SK-N-SH treated with all-trans-retinoic acid at 6 μM for 48 hours (cell line): ENCODE results near the gene SLC8A2.

ENCODE experiments used
- ATAC-seq: fragments of 200-7000 bp; cut with Tn5 transposase; 3 replicates; pipeline ENCODE4 v1.9.1; 2020; ENCODE audit warnings: mild to moderate bottlenecking, moderate library complexity
- ARNTL ChIP-seq: fragments of 450-650 bp; formaldehyde crosslinking; IDR thresholded peaks from 2 replicates; pipeline ENCODE4 v1.5.0; 2020; ENCODE audit warnings: low read depth, mild to moderate bottlenecking, moderate library complexity, borderline replicate concordance
- BACH2 ChIP-seq: fragments of 250-450 bp; sonication (Bioruptor Pico); IDR thresholded peaks from 2 replicates; pipeline ENCODE4 v1.9.0; 2021; ENCODE audit warnings: mild to moderate bottlenecking, borderline replicate concordance
- CREB5 ChIP-seq: fragments of 250-450 bp; sonication (Bioruptor Pico); IDR thresholded peaks from 2 replicates; pipeline ENCODE4 v1.5.1; 2020; ENCODE audit warnings: low read depth, mild to moderate bottlenecking, moderate library complexity
- CSDC2 ChIP-seq: fragments of 250-450 bp; sonication (Bioruptor Pico); IDR thresholded peaks from 2 replicates; pipeline ENCODE4 v1.5.0; 2020; ENCODE audit warnings: mild to moderate bottlenecking, moderate library complexity
- CSRNP3 ChIP-seq: fragments of 250-450 bp; sonication (Bioruptor Pico); IDR thresholded peaks from 2 replicates; pipeline ENCODE4 v1.5.1; 2021; ENCODE audit warnings: mild to moderate bottlenecking, moderate library complexity
- ESRRG ChIP-seq: fragments of 250-450 bp; sonication (Bioruptor Pico); IDR thresholded peaks from 2 replicates; pipeline ENCODE4 v1.6.1; 2021; ENCODE audit warnings: mild to moderate bottlenecking
- GLIS3 ChIP-seq: fragments of 250-450 bp; sonication (Bioruptor Pico); IDR thresholded peaks from 2 replicates; pipeline ENCODE4 v1.5.0; 2020; ENCODE audit warnings: mild to moderate bottlenecking, moderate library complexity
- ISL1 ChIP-seq: fragments of 250-450 bp; sonication (Bioruptor Pico); IDR thresholded peaks from 2 replicates; pipeline ENCODE4 v2.1.2; 2022; ENCODE audit warnings: mild to moderate bottlenecking, moderate library complexity
- POU6F1 ChIP-seq: fragments of 250-450 bp; sonication (Bioruptor Pico); IDR thresholded peaks from 2 replicates; pipeline ENCODE4 v1.8.0; 2021; ENCODE audit warnings: low read depth, mild to moderate bottlenecking, moderate library complexity, borderline replicate concordance
- PPARA ChIP-seq: fragments of 250-450 bp; sonication (Bioruptor Pico); IDR thresholded peaks from 2 replicates; pipeline ENCODE4 v1.5.0; 2020; ENCODE audit warnings: mild to moderate bottlenecking, borderline replicate concordance
- RARB ChIP-seq: fragments of 250-450 bp; sonication (Bioruptor Pico); IDR thresholded peaks from 2 replicates; pipeline ENCODE4 v1.8.0; 2021; ENCODE audit warnings: mild to moderate bottlenecking, moderate library complexity
- SNAI2 ChIP-seq: fragments of 250-450 bp; sonication (Bioruptor Pico); IDR thresholded peaks from 2 replicates; pipeline ENCODE4 v1.5.0; 2020; ENCODE audit warnings: mild to moderate bottlenecking, moderate library complexity
- TOX ChIP-seq: fragments of 250-450 bp; sonication (Bioruptor Pico); IDR thresholded peaks from 2 replicates; pipeline ENCODE4 v1.8.0; 2021; ENCODE audit warnings: mild to moderate bottlenecking, moderate library complexity, borderline replicate concordance
- TSHZ2 ChIP-seq: fragments of 250-450 bp; sonication (Bioruptor Pico); IDR thresholded peaks from 2 replicates; pipeline ENCODE4 v1.5.0; 2020; ENCODE audit warnings: mild to moderate bottlenecking, moderate library complexity
- ZC3H10 ChIP-seq: fragments of 250-450 bp; sonication (Bioruptor Pico); IDR thresholded peaks from 2 replicates; pipeline ENCODE4 v1.5.1; 2021; ENCODE audit warnings: mild to moderate bottlenecking, moderate library complexity
- ZFP3 ChIP-seq: fragments of 250-450 bp; sonication (Bioruptor Pico); IDR thresholded peaks from 2 replicates; pipeline ENCODE4 v1.5.0; 2020; ENCODE audit warnings: mild to moderate bottlenecking, moderate library complexity
- ZFP30 ChIP-seq: fragments of 450-650 bp; formaldehyde crosslinking; IDR thresholded peaks from 2 replicates; pipeline ENCODE4 v1.5.0; 2022; ENCODE audit warnings: mild to moderate bottlenecking, moderate library complexity
- ZNF565 ChIP-seq: fragments of 450-650 bp; formaldehyde crosslinking; conservative IDR thresholded peaks from 2 replicates; pipeline ENCODE4 v1.5.0; 2020; ENCODE audit warnings: low read depth, mild to moderate bottlenecking, moderate library complexity
- ZNF70 ChIP-seq: fragments of 450-650 bp; formaldehyde crosslinking; IDR thresholded peaks from 2 replicates; pipeline ENCODE4 v1.5.0; 2020; ENCODE audit warnings: mild to moderate bottlenecking, moderate library complexity
- ZNF8 ChIP-seq: fragments of 450-650 bp; formaldehyde crosslinking; IDR thresholded peaks from 2 replicates; pipeline ENCODE4 v1.5.0; 2020; ENCODE audit warnings: mild to moderate bottlenecking, moderate library complexity

SLC8A2 gene

GRCh38 chr19:47493378-47494210, 21.9 kb upstream of the SLC8A2 start:
- TF ChIP-seq TOX (CRISPR knock-in tag) (no peak), BACH2 (CRISPR knock-in tag) (no peak), ARNTL (CRISPR knock-in tag) (no peak), TSHZ2 (CRISPR knock-in tag) (no peak), ZNF70 (CRISPR knock-in tag) (no peak), ZNF565 (CRISPR knock-in tag) (no peak), ZC3H10 (CRISPR knock-in tag) (no peak), CSRNP3 (no peak), ZFP30 (CRISPR knock-in tag) (no peak), PPARA (CRISPR knock-in tag) (no peak), ZFP3 (CRISPR knock-in tag) (no peak), SNAI2 (no peak), CSDC2 (no peak), CREB5 (CRISPR knock-in tag) (no peak), GLIS3 (CRISPR knock-in tag) (no peak)
- no peak for ATAC-seq

- TF ChIP-seq SNAI2 (no peak), TOX (CRISPR knock-in tag) (no peak), ZC3H10 (CRISPR knock-in tag) (no peak), ZFP30 (CRISPR knock-in tag) (no peak), CREB5 (CRISPR knock-in tag) (no peak), BACH2 (CRISPR knock-in tag) (no peak), ESRRG (CRISPR knock-in tag) (no peak), ZNF70 (CRISPR knock-in tag) (no peak), ARNTL (CRISPR knock-in tag) (no peak)
- ATAC-seq: no peak
Measured at GRCh38 chr19:47492571-47493377, 21.1 kb upstream of the SLC8A2 start.

- no peak for TF ChIP-seq GLIS3 (CRISPR knock-in tag)
- TF ChIP-seq ZFP30 (CRISPR knock-in tag): no peak
- no peak for TF ChIP-seq CSDC2
- no peak for TF ChIP-seq RARB
- no peak for TF ChIP-seq BACH2 (CRISPR knock-in tag)
- TF ChIP-seq PPARA (CRISPR knock-in tag): no peak
- no peak for TF ChIP-seq POU6F1 (CRISPR knock-in tag)
- TF ChIP-seq ZNF8: no peak
- TF ChIP-seq ARNTL (CRISPR knock-in tag): no peak
- TF ChIP-seq ISL1 (CRISPR knock-in tag): no peak
- ATAC-seq: no peak
Measured at GRCh38 chr19:47492137-47492533, 20.4 kb upstream of the SLC8A2 start.
